ENCODE results near the gene HIPK2. TPM values are rescaled to one million over a fixed set of nuclear protein-coding genes. Genes with fewer than 3 reads are reported as not detected.

The HIPK2 gene
- total and polyA plus RNA-seq, 10 of the 15 experiments (the other 5 are each of a cell fraction or from before 2014, with no cell fraction given) = 1.7 to 39.0 (median 9.4) TPM

DNA sequence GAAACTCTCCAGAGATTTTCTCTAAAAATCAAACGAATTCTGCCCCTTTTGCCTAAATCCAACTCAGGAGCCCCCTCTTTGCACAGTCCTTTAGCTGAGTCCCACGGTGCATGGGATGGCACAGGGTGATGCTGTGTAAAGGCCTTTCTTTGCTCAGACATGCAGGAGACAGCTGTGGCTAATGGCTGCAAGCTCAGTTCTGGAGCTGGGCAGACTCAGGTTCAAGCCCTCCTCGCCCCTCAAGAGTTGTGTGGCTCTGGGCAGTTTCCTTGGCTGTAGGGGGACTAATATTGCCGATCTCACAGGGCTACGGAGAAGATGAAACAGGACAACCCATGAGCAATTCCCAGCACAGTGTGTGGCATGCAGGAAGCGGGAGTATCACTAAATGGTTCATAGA, 211.7 kb downstream of the HIPK2 start:
- Histone ChIP-seq H2AFZ (ENCODE audit: control insufficient read depth, low read depth, low read length) (no peak overlapping the region), H3K79me2 (ENCODE audit: control insufficient read depth, insufficient read depth, low read length) (no peaks in the 10 kb centered on the region), H3K9ac (ENCODE audit: control insufficient read depth, insufficient read depth, low read length) (no peak overlapping the region), H3K9me3 (replicated peaks; ENCODE audit: control insufficient read depth, insufficient read depth, low read length) (no peaks in the 10 kb centered on the region), H3K4me1 (ENCODE audit: control insufficient read depth, insufficient read depth, low read length) (no peaks in the 10 kb centered on the region), H3K4me2 (ENCODE audit: control insufficient read depth, insufficient read depth) (no peak overlapping the region), H3K27ac (ENCODE audit: control insufficient read depth, insufficient read depth) (no peak overlapping the region), H3K27me3 (replicated peaks in 1 of 2; ENCODE audit: control insufficient read depth in 2 of 2, insufficient read depth in 2 of 2, low read length in 1 of 2) (no peaks in the 10 kb centered on the region), H4K20me1 (ENCODE audit: control insufficient read depth, insufficient read depth) (no peaks in the 10 kb centered on the region), H3K4me3 (no peak overlapping the region), H3K36me3 (ENCODE audit: control insufficient read depth in 2 of 2, insufficient read depth in 2 of 2, low read length in 1 of 2) (no peaks in the 10 kb centered on the region; a peak in 2 of 4 replicates)
- intact Hi-C loops (cut with micrococcal nuclease; ENCODE audit: unreplicated experiment) = no loop called here
- ChIA-PET POLR2A (no interaction called here), CTCF (interaction anchor here (0.6 kb wide), 1 partner anchor 322 kb away, joined by 4 read pairs; no protein-coding TSS in a partner anchor), SMC1A (ENCODE audit: uncharacterized antibody, unreplicated experiment) (no interaction called here), RAD21 (ENCODE audit: unreplicated experiment) (interaction anchor here (0.6 kb wide), 1 partner anchor 35 kb away, joined by 3 read pairs; no protein-coding TSS in a partner anchor)
- TF ChIP-seq DPF2 (IDR thresholded peaks at IDR 0.05) = no peak
- TF ChIP-seq SUZ12 (IDR thresholded peaks at IDR 0.05; ENCODE audit: unreplicated experiment) = no peak
- TF ChIP-seq MTA2 (IDR thresholded peaks at IDR 0.05; ENCODE audit: low read depth) = no peak
- TF ChIP-seq, protein P1, sequence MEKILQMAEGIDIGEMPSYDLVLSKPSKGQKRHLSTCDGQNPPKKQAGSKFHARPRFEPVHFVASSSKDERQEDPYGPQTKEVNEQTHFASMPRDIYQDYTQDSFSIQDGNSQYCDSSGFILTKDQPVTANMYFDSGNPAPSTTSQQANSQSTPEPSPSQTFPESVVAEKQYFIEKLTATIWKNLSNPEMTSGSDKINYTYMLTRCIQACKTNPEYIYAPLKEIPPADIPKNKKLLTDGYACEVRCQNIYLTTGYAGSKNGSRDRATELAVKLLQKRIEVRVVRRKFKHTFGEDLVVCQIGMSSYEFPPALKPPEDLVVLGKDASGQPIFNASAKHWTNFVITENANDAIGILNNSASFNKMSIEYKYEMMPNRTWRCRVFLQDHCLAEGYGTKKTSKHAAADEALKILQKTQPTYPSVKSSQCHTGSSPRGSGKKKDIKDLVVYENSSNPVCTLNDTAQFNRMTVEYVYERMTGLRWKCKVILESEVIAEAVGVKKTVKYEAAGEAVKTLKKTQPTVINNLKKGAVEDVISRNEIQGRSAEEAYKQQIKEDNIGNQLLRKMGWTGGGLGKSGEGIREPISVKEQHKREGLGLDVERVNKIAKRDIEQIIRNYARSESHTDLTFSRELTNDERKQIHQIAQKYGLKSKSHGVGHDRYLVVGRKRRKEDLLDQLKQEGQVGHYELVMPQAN (conservative IDR thresholded peaks at IDR 0.05) = no peak
- no peak for TF ChIP-seq NFXL1 (IDR thresholded peaks at IDR 0.05; ENCODE audit: borderline replicate concordance)
- TF ChIP-seq SUPT20H (IDR thresholded peaks at IDR 0.05; ENCODE audit: borderline replicate concordance, control insufficient read depth, low read depth, low read length) = no peak
- TF ChIP-seq POLR2AphosphoS2 (IDR thresholded peaks at IDR 0.05; ENCODE audit: low read depth, low read length) = no peak
- TF ChIP-seq, protein P2, sequence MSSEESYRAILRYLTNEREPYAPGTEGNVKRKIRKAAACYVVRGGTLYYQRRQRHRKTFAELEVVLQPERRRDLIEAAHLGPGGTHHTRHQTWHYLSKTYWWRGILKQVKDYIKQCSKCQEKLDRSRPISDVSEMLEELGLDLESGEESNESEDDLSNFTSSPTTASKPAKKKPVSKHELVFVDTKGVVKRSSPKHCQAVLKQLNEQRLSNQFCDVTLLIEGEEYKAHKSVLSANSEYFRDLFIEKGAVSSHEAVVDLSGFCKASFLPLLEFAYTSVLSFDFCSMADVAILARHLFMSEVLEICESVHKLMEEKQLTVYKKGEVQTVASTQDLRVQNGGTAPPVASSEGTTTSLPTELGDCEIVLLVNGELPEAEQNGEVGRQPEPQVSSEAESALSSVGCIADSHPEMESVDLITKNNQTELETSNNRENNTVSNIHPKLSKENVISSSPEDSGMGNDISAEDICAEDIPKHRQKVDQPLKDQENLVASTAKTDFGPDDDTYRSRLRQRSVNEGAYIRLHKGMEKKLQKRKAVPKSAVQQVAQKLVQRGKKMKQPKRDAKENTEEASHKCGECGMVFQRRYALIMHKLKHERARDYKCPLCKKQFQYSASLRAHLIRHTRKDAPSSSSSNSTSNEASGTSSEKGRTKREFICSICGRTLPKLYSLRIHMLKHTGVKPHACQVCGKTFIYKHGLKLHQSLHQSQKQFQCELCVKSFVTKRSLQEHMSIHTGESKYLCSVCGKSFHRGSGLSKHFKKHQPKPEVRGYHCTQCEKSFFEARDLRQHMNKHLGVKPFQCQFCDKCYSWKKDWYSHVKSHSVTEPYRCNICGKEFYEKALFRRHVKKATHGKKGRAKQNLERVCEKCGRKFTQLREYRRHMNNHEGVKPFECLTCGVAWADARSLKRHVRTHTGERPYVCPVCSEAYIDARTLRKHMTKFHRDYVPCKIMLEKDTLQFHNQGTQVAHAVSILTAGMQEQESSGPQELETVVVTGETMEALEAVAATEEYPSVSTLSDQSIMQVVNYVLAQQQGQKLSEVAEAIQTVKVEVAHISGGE (CRISPR knock-in tag; IDR thresholded peaks at IDR 0.05) = no peak
- no peak for TF ChIP-seq CEBPB (IDR thresholded peaks at IDR 0.05; ENCODE audit: borderline replicate concordance in 1 of 2, low read depth in 2 of 2, low read length in 2 of 2)
- no peak for TF ChIP-seq ZNF217 (IDR thresholded peaks at IDR 0.05)
- TF ChIP-seq BCL11A (IDR thresholded peaks at IDR 0.05; ENCODE audit: low read depth, low read length) = no peak
- no peak for FAIRE-seq
- in situ Hi-C loops (cut with MboI) = no loop called here
- 91% methylated on average over 6 of the region's 6 CpGs for WGBS (ENCODE audit: insufficient coverage, insufficient replicate concordance, low lambda C conversion rate, missing lambda C conversion rate)
- no peak for ATAC-seq
- no peak for DNase-seq (ENCODE audit: low read depth, low spot score)
- BruUV-seq (replicated peaks) = no TSS peak

All from GM12878 (cell line).